Astrocyte (in vitro differentiated cells and primary cell): ENCODE data around the gene OR10J1. TPM values are rescaled to one million over a fixed set of nuclear protein-coding genes. Genes with fewer than 3 reads are reported as not detected.

Experiments
- DNase-seq: peaks from one replicate; pipeline ENCODE4 v3.0.0-alpha.2; 2010; ENCODE audit warnings: low read depth
- FAIRE-seq: peaks from 2 replicates; lab custom pipeline; 2011; peaks lifted over from hg19 to GRCh38; lab: Jason Lieb, UNC
- H2AFZ ChIP-seq: 2 replicates; pipeline ENCODE4 v1.6.0; 2012; ENCODE audit warnings: low read depth, low read length, inconsistent platforms
- H3K27ac ChIP-seq: 2 replicates; pipeline ENCODE4 v1.5.1; 2011; ENCODE audit warnings: low read depth, low read length, inconsistent platforms
- H3K27me3 ChIP-seq: 2 replicates; pipeline ENCODE4 v1.6.0; 2011; ENCODE audit warnings: low read length, inconsistent platforms; ENCODE audit not compliant: insufficient read depth
- H3K36me3 ChIP-seq: 2 replicates; pipeline ENCODE4 v1.5.1; 2011; ENCODE audit warnings: low read length, inconsistent platforms; ENCODE audit not compliant: insufficient read depth
- H3K4me1 ChIP-seq: 2 replicates; pipeline ENCODE4 v1.5.1; 2011; ENCODE audit warnings: low read length, inconsistent platforms; ENCODE audit not compliant: insufficient read depth
- H3K4me2 ChIP-seq: 2 replicates; pipeline ENCODE4 v1.6.0; 2012; ENCODE audit warnings: low read length, inconsistent platforms
- H3K4me3 ChIP-seq: 2 replicates; pipeline ENCODE4 v1.5.1; 2011; ENCODE audit warnings: low read depth, mild to moderate bottlenecking, low read length, inconsistent platforms; ENCODE audit not compliant: insufficient read depth
- H3K79me2 ChIP-seq: 2 replicates; pipeline ENCODE4 v1.6.0; 2012; ENCODE audit warnings: mild to moderate bottlenecking, low read length, inconsistent platforms; ENCODE audit not compliant: insufficient read depth
- H3K9ac ChIP-seq: 2 replicates; pipeline ENCODE4 v1.6.0; 2012; ENCODE audit warnings: mild to moderate bottlenecking, low read length, inconsistent platforms
- H3K9me3 ChIP-seq: 2 replicates; pipeline ENCODE4 v1.5.1; 2012; ENCODE audit warnings: low read depth, mild to moderate bottlenecking, low read length, inconsistent platforms; ENCODE audit not compliant: insufficient read depth
- H4K20me1 ChIP-seq: 2 replicates; pipeline ENCODE4 v1.6.0; 2012; ENCODE audit warnings: low read length, inconsistent platforms; ENCODE audit not compliant: insufficient read depth
- H3K27ac Mint-ChIP-seq: one replicate; pipeline ENCODE4 v1.8.0; 2021; ENCODE audit warnings: mild to moderate bottlenecking, mixed read lengths; ENCODE audit not compliant: unreplicated experiment
- H3K27me3 Mint-ChIP-seq: one replicate; pipeline ENCODE4 v1.8.0; 2021; ENCODE audit warnings: low read depth, mixed read lengths; ENCODE audit not compliant: unreplicated experiment
- H3K36me3 Mint-ChIP-seq: one replicate; pipeline ENCODE4 v1.8.0; 2021; ENCODE audit warnings: low read depth, mixed read lengths; ENCODE audit not compliant: unreplicated experiment
- H3K4me1 Mint-ChIP-seq: one replicate; pipeline ENCODE4 v1.8.0; 2021; ENCODE audit warnings: low read depth, mixed read lengths; ENCODE audit not compliant: unreplicated experiment
- H3K4me3 Mint-ChIP-seq: one replicate; pipeline ENCODE4 v1.8.0; 2021; ENCODE audit warnings: mild to moderate bottlenecking, moderate library complexity, mixed read lengths; ENCODE audit not compliant: unreplicated experiment
- H3K9me3 Mint-ChIP-seq: one replicate; pipeline ENCODE4 v1.8.0; 2021; ENCODE audit warnings: mild to moderate bottlenecking, mixed read lengths; ENCODE audit not compliant: unreplicated experiment
- CTCF ChIP-seq: IDR thresholded peaks from 2 replicates; pipeline ENCODE4 v1.5.1; 2011; ENCODE audit warnings: low read depth, mild to moderate bottlenecking, inconsistent platforms, low read length, moderate library complexity; ENCODE audit not compliant: insufficient read depth
- EZH2 ChIP-seq: IDR thresholded peaks from 2 replicates; pipeline ENCODE4 v1.6.1; 2012; ENCODE audit warnings: mild to moderate bottlenecking, low read length, inconsistent platforms; ENCODE audit not compliant: insufficient read depth
- total RNA-seq: library from RNA; stranded (reverse); gene quantifications from 2 replicates; pipeline ENCODE4 v1.2.1, GENCODE V29; 2021

The OR10J1 gene
- total RNA-seq, 1 donor from 2014 or later, result not detected

- no peaks in the 10 kb centered on the region for H3K36me3 Mint-ChIP-seq
- no peaks in the 10 kb centered on the region for H4K20me1 ChIP-seq
- H3K36me3 ChIP-seq, result no peaks in the 10 kb centered on the region
- no peak overlapping the region for H3K9ac ChIP-seq
- H3K4me3 Mint-ChIP-seq, result no peak overlapping the region
- H2AFZ ChIP-seq, result no peak overlapping the region
- FAIRE-seq (no peak), DNase-seq (no peak)
- peaks cover 19% of the 10 kb centered on the region for H3K4me1 Mint-ChIP-seq
- H3K9me3 ChIP-seq, result no peaks in the 10 kb centered on the region
- no peaks in the 10 kb centered on the region for H3K27me3 ChIP-seq
- H3K27ac ChIP-seq, result no peak overlapping the region
- TF ChIP-seq EZH2, result no peak
- TF ChIP-seq CTCF, result no peak
- no peaks in the 10 kb centered on the region for H3K79me2 ChIP-seq
- H3K27me3 Mint-ChIP-seq, result peaks cover under 1% of the 10 kb centered on the region
- H3K27ac Mint-ChIP-seq, result no peak overlapping the region
- H3K4me2 ChIP-seq, result no peak overlapping the region
- peaks cover 12% of the 10 kb centered on the region for H3K4me1 ChIP-seq
- no peak overlapping the region for H3K4me3 ChIP-seq
- H3K9me3 Mint-ChIP-seq, result peaks cover 2% of the 10 kb centered on the region
Measured at GRCh38 chr1:159430985-159431384, 8.5 kb upstream of the OR10J1 start.

GRCh38 chr1:159431904-159432303 is 7.6 kb upstream of the OR10J1 start, which contains the start of gene OR10J4:
Gene OR10J4 (plus strand): TSS chr1:159432204.
- no peak within 1 kb of the TSS for H3K4me3 ChIP-seq
- no peak for DNase-seq
- H2AFZ ChIP-seq, result no peak within 1 kb of the TSS
- H3K4me1 Mint-ChIP-seq, result peaks cover 19% of the 10 kb centered on the region
- no peak within 1 kb of the TSS for H3K27ac ChIP-seq
- no peaks in the 10 kb centered on the region for H3K9me3 ChIP-seq
- H3K9ac ChIP-seq, result no peak within 1 kb of the TSS
- H3K79me2 ChIP-seq, result no peaks in the 10 kb centered on the region
- H3K36me3 Mint-ChIP-seq, result no peaks in the 10 kb centered on the region
- peaks cover 2% of the 10 kb centered on the region for H3K9me3 Mint-ChIP-seq
- no peak for FAIRE-seq
- TF ChIP-seq EZH2, result no peak
- no peak for TF ChIP-seq CTCF
- H3K27me3 Mint-ChIP-seq, result peaks cover 4% of the 10 kb centered on the region
- H4K20me1 ChIP-seq, result no peaks in the 10 kb centered on the region
- H3K4me3 Mint-ChIP-seq, result no peak within 1 kb of the TSS
- H3K27me3 ChIP-seq, result no peaks in the 10 kb centered on the region
- peaks cover 12% of the 10 kb centered on the region for H3K4me1 ChIP-seq
- H3K36me3 ChIP-seq, result no peaks in the 10 kb centered on the region
- no peak within 1 kb of the TSS for H3K4me2 ChIP-seq
- H3K27ac Mint-ChIP-seq, result no peak within 1 kb of the TSS

GRCh38 chr1:159436469-159436868 is 3.1 kb upstream of the OR10J1 start:
- Mint-ChIP-seq H3K4me1 (no peaks in the 10 kb centered on the region), H3K36me3 (no peaks in the 10 kb centered on the region), H3K4me3 (no peak overlapping the region), H3K9me3 (no peaks in the 10 kb centered on the region), H3K27ac (no peak overlapping the region), H3K27me3 (peaks cover 9% of the 10 kb centered on the region)
- H2AFZ ChIP-seq, result no peak overlapping the region
- TF ChIP-seq EZH2, result no peak
- TF ChIP-seq CTCF, result no peak
- no peaks in the 10 kb centered on the region for H3K9me3 ChIP-seq
- H3K27ac ChIP-seq, result no peak overlapping the region
- no peak for DNase-seq
- no peaks in the 10 kb centered on the region for H3K36me3 ChIP-seq
- no peak overlapping the region for H3K9ac ChIP-seq
- no peaks in the 10 kb centered on the region for H3K79me2 ChIP-seq
- no peaks in the 10 kb centered on the region for H3K27me3 ChIP-seq
- no peak for FAIRE-seq
- H3K4me3 ChIP-seq, result no peak overlapping the region
- H3K4me2 ChIP-seq, result no peak overlapping the region
- H3K4me1 ChIP-seq, result no peaks in the 10 kb centered on the region
- H4K20me1 ChIP-seq, result no peaks in the 10 kb centered on the region
